Measurements from ENCODE around the gene VPS33A.
A peak's percentile ranks its signal among the peaks of the same experiment; 100 is the strongest.
"Not testable (repeated sequence)": the region's sequence is repeated elsewhere in the genome, so short reads cannot be mapped to it uniquely, and the experiment has no call there.

VPS33A gene

DNA sequence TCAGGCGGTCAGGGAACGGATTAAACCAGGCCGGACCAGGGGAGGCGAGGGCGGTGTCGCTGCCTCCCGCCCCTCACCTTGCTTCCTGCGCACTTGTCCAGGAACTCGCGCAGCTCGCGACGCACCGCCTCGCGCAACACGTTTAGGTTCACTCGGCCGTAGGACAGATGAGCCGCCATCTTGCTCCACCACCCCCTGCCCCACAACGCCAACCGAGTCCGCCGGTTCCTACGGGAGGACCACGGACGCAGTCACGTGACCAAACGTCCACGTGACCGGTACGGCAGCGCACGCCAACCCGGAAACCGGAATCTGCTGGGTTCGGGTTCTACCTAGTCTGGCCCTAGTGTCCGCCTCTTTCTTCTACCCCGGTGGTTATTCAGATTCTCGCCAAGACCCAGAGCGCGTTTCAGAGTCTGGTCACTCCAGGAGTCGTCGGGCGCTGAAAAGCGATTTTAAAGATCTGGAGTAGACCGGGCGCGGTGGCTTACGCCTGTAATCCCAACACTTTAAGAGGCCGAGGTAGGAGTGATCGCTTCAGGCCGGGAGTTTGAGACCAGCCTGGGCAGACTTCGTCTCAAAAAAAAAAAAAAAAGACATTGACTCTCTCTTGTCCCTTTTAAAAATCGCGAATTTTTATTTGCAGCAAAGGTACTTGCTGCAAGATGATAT, at the start of gene VPS33A:
Gene VPS33A, minus strand, starts transcription at position 265 of the 672 bp plus-strand sequence. Its CDS starts 86 bp downstream, at position 179.
- peak; percentile 95 for DNase-seq

DNA sequence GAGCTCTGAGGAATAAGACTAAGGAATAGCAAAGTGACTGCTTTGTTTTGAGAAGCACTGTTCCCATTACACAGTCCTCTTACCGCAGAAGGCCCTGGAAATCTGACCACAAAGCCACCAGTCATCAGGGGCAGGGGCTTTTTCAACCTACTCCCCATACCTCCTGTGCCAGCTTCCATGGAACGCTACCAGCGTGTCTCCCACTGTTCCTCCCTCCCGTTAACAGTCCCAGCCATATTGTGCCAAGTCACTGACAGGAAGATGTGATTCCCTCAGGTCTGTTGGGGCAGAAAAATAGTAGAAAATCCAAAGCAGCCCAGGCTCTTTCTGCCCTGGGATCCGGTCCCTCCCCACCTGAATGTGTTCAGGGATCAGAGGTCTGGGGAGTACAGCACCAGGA, 46.6 kb upstream of the VPS33A start:
- DNase-seq = no peak

DNA sequence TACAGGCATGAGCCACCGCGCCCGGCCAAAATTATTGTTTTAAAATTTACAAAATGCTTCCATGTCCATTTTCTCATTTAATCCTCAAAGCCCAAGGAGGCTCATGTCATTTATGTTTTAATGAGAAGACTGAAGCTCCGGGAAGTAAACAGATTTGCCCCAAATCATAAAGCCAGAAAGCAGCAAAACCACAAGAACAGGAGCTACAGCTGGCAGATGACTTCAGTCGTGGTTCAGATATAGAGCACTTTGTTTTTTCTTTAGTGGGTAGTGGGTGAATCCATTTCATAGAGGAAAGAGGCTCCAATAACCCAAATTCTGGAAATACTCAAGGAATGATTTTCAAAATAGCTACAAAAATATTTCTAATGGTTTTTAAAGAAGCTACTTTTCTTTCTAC, 45.4 kb upstream of the VPS33A start:
- no peak for DNase-seq

DNA sequence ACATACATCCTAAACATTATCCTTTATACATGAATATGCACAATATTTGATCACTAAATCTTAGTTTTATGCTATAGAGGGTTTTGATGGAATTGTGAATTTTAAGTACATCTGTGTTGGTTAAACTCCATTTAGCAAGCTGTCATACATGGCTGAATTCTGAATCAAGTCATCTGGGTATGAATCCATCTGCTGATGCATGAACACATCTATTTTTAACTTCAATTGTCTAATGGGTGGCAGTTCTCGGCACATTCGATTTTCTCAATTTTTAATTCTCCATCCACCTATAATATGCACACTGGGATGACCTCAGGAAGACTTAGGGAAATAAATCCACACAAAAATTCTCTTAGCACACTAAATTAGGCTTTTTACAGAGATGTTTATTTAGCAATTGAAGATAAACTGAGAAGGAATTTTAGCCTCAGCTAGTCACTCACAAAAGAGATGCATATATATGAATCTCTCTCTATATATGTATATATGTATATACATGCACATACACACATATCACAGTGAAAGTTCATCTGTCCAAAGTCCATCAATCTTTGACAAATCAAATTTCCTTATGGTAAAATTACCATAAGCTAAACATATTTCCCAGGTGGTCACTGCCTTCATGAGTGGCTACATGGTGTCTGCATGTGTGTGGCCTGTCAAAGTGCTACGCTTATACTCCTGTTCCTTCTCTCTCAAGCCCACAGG, 44.5 kb upstream of the VPS33A start:
- no peak for DNase-seq

DNA sequence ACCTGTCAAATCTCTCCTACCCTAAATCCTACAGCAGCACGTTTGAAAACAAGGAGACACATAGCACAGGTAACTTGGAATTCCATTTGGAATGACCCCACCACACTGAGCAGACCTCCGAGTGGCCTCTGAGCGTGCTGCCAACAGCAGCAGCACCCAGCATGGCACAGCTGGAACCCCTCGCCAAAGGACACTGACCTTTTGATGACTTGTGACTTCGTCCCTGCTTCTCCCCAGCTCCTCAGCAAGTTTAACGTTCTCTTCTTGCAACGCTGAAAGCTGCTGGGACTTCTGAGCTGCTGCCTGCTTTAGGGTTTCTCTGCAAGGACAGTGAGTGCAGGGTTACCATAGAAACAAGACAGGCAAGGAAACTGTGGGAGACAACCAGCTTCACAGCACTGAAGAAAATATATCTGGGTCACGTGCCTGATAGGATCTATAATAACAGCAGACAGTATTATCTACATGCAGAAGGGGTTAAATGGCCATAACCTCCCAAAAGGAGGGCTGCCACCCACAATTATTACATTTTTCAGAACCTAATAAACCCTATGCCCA, 43.3 kb upstream of the VPS33A start:
- DNase-seq = no peak

DNA sequence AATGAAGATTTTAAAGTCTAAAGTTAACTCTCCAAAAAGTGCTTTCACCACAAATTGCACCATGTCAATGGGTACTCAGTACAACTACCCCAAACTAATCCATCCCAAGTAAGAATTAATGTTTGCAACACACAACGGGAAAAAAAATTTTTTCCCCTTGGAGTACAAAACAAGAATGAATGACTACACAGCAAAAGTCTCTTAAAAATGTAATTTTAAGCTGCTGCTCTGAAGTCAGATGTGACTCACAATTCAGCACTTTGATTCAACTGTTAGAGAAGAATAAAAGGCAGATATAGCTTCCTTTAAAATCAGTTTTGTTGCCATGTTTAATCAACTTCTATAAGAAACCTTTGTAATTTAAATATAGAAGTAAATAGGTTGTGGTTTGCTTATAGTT, 42.5 kb upstream of the VPS33A start:
- DNase-seq = no peak

DNA sequence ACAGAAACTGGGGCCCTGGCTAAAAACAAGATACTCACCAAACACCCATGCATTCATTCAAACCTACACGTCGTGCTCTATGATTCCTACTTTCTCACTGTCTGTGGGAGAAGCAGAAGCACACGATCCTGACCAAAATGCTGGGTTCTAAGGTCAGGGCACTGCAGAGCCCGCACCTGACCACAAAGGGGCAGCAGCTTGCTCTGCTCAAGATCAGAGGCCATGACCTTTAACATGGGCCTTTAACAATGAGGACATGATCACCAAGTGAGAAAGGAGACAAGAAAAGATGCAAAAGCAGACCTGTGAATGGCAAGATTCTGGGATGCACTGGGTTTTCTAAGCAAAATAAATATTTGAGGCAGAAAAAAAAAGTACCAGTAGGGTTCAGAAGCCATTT, 40.1 kb upstream of the VPS33A start:
- DNase-seq = no peak

DNA sequence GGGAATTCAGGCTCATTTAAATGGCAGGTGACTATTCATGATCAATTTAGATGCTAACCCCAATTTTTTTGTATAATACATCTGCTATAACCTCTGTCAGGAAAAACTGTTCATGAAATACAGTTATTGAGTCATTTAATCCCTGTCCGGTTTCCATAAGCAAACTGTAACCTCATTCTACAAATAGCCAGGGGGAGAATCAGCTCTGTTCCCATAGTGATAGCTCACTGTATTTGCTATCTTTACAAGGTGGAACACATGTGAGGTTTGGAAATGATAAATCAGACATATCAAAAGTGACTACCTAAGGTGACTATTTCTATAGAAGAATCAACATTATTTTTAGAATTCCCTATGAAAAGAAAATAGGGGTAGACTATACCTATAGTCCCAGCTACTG, 38.6 kb upstream of the VPS33A start:
- no peak for DNase-seq

DNA sequence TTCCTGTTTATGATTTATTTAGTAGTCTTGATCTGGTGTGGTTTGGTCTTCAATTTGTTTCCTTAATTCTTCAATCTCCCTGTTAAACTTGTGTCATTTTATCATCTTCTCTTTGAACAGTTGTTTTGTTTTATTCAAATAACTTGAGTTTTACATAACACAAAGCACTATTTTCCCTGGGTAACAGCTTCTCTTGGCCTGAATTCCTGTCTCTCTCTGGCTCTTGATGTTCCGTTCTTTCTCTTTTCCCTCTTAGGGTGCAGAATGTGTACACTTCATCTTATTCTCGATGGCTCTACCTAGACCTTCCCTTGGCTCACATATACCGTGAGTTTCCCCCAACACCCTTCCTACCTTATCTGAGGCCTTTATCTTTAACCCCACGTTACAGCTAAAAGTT, 36.8 kb upstream of the VPS33A start:
- no peak for DNase-seq

DNA sequence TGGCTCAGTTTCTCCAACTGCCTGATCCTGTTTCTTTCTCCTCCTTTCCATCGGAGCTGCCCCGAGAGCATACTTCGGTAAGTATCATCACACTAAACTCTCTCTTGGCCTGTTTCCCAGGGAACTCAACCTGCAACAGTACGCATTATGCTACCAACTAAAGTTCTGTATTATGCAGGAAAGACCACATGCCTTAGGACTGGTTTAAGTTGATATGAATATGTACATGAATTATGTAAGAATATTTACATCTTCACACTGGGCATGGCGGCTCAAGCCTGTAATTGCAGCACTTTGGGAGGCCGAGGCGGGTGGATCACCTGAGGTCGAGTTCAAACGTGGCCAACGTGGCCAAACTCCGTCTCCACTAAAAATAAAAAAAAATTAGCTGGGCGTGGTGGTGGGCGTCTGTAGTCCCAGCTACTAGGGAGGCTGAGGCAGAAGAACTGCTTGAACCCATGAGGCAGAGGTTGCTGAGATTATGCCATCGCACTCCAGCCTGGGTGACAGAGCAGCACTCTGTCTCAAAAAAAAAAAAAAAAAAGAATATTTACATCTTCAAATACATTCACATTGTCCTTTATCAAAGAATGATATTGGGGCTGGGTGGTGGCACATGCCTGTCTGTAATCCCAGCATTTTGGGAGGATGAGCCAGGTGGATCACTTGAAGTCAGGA, 31.9 kb upstream of the VPS33A start:
- no peak for DNase-seq

DNA sequence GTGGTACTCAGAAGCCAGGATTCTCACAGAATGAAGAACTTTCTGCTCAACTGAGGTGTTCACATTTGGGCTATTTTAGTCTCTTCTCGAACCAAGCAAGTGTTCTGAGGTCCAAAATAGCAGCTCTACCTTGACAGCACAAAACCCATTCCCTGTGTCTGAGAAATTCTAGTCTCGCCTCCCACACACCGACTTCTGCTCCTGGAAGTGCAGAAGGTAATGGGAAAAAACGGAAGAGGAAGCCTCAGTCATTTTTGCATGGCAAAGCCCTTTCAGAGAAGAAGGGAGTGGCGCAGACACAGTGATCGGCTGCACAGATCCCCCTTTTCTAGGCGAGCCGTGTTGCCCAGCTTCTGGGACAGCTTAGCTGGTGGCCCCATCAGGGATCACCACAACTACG, 31.2 kb upstream of the VPS33A start:
- no peak for DNase-seq

DNA sequence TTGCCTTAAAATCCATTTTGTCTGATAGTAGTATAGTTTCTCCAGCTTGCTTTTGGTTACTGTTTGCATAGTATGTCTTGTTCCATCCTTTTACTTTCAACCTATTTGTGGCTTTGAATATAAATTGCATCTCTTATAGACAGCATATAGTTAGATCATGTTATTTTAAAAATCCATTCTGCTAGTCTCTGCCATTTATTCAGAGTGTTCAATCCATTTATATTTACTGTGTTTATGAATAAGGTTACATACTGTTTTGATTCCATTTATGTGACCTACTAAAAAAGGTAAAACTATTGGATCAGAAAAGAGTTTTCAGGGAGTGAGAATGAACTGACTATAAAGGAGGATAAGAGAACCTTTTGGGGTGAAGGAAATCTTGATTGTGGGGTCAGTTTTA, 29.6 kb upstream of the VPS33A start:
- DNase-seq = no peak

DNA sequence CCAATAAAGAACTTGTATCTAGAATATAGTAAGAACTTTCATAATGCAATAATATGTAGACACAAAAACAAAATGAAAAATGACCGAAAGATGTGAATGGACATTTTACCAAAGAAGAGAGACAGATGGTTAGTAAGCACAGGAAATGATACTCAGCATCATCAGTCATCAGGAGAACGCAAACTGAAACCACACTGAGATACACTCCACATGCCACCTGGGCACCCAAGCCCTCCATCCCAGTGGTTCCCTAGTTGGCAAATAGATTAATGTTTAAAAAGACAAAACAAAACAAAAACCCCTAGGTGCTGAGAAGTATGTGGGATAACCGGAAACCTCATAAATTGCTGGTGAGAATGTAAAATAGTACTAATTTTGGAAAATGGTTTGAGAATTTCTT, 26.8 kb upstream of the VPS33A start:
- no peak for DNase-seq

DNA sequence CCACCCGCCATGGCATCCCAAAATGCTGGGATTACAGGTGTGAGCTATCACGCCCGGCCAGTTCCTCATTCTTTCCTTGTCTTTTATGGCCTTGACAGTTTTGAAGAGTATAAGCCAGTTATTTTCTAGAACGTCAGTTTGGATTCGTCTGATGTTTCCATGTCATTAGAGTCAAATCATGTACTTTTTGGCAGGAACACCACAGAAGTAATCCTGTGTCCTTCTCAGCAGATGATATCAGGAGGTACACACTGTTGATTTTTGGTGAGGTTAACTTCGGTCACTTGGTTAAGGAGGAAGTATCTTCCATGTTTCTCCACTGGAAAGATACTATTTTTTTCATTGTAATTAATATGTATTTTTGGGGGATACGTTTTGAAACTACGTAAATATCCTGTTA, 25.1 kb upstream of the VPS33A start:
- DNase-seq = no peak

DNA sequence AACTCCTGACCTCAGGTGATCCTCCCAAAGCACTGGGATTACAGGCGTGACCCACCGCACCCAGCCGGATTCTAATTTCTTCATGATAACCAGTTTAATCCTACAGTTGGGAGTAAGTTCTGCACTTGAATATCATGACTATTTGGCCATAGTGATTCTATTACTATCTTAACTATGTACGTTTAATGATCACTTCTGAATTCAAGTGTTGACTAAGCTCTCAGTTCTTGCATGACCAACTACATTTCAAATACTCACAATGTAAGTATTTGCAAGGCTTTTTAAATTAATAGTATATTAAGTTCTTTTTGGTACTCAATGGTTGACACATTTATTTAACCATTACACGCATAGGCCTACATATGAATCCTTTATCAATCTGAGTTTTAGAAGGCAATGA, 17.4 kb upstream of the VPS33A start:
- no peak for DNase-seq

DNA sequence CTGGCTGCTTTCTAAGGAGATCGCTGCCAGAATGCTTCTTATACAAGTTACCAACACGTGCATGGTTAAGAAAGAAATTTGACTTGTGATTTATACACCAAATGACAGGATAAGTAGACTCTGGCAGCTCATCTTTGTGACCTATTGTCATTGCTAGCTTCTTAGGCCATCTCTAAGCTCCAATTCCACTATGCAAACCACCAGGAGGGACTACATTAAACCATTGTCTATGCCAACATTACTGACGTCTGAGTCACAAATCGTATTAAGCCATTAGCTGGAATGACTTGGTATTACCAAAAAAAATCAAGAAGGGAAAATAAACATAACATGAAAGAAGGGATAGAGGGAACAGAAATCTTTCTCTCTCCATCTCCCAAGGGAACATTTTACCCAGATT, 15.8 kb upstream of the VPS33A start:
- DNase-seq = no peak

DNA sequence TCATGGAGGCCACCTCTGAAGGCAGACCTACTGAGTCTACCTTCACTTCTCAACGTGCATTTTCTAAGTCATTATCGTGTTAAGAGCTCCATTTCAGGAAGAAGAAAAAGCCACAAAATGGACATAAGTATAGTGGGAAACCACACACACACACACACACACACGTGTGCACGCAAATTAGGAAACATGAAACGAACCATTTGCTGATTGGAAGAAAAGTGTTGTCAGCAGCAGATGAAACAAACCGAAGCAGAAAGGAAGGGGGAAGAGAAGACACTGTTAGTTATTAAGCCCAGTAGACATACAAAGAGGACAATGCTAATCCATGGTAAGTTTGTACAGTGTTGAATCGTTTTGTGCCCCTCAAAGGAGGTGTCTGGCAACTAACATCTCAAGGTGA, 9.9 kb upstream of the VPS33A start:
- DNase-seq = no peak

DNA sequence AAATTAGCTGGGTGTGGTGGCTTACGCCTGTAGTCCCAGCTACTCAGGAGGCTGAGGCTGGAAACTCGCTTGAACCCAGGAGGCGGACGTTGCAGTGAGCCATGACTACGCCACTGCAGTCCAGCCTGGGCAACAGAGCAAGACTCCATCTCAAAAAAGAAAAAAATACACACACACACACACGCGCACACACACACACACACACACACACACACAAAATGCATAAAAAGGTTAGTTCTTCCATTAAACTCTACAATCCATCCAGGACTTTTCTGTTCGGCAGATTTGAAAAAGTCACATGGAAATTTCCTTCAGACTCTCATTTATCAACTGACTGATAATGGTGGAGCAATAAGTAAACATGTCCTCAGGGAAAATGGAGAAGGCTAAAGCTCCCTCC, 9.2 kb upstream of the VPS33A start:
- DNase-seq = no peak

DNA sequence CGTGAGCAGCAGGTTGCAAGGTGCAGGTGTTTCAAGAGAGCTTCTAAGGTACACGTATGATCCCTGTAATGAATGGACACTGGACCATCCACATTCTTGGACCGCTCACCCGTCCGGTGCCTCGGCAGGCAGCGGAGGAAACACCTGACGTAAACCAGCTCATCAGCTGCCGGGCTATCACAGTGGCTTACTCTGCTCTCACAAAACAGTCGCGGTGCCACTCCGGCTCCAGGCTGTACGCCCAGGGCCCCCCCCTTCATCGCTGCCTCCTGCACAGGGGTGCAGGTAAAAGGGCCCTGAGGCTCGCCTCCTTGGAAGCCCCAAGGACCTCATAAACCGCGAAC, 436 bp downstream of the VPS33A start:
- no peak for DNase-seq

DNA sequence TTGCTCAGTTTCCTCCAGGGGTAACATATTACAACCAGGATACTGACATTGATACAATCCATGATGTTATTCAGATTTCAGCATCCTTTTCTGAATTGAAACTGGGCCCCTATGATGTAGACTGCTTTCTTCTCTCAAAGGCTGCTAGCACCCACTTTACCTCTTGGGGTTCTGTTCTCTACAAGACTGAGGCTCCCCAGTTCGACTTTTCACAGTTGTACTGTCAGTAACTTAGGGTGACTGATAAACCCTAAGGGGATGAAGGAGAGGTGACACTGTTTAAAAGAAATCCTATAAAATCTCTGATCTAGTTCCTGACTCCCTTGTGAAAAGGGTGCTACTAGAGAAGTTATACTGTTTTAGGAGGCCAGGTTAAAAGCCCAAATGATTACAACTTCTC, 818 bp downstream of the VPS33A start:
- peak; percentile 40 for DNase-seq

DNA sequence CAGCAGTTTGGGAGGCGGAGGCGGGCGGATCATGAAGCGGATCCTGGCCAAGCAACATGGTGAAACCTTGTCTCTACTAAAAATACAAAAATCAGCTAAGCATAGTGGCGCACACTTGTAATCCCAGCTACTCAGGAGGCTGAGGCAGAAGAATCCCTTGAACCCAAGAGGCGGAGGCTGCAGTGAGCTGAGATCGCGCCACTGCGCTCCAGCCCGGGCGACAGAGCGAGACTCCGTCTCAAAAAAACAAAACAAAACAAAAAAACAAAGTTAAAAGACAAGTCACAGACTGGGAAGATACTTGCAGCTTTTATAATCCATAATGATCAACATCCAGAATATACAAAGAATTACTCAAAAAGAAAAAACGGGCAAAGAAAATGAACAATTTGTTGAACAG, 5.6 kb downstream of the VPS33A start:
- DNase-seq = not testable (repeated sequence)

DNA sequence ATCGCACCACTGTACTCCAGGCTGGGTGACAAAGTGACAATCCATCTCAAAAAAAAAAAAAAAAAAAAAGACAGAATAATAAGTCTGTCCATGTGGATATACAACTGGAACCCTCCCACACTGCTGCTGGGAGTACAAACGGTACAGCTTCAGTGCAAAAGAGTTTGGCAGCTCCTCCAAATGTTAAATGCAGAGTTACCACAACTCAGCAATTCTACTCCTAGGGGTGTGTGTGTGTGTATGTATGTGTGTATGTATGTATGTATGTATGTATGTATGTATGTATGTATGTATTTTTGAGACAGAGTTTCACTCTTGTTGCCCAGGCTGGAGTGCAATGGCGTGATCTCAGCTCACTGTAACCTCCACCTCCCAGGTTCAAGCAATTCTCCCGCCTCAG, 7.4 kb downstream of the VPS33A start:
- DNase-seq = not testable (repeated sequence)

DNA sequence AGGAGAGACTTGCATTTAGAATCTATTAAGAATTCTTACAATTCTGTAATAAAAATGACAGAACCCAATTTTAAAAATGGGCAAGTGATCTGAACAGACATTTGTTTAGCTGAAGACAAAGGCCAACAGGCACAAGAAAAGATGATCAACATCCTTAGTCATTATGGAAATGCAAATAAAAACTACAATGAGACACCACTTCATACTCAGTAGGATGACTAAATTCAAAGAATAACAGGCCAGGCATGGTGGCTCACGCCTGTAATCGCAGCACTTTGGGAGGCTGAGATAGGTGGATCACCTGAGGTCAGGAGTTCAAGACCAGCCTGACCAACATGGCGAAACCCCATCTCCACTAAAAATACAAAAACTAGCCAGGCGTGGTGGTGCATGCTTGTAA, 7.8 kb downstream of the VPS33A start:
- not testable (repeated sequence) for DNase-seq

DNA sequence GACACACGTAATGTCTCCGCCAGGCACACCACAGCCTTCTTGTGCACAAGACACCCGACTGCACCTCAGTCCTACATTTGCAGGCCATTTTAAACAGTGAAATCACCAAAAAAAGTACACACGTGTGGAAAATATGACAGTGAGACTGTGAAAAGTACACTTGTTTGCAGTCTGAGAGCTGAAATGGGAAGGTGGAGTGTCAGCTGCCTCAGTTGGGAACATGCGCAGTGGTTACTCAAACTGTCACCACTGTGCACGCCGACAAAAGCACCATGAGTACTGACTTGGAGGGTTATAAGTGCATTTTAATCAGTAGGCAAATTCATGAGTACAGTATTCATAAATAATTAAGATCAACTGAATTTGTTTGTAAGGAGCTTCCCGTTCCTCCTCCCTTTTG, 15.8 kb downstream of the VPS33A start:
- DNase-seq = no peak

Measured in CD4-positive, alpha-beta T cell treated with Interleukin-12 subunit alpha and Interleukin-12 subunit beta, for 1 hour (primary cell).